SU-DHL-6 (cell line): ENCODE data around the gene CRCP.
"Not testable (repeated sequence)": the region's sequence is repeated elsewhere in the genome, so short reads cannot be mapped to it uniquely, and the experiment has no call there.

ENCODE experiments used
- H2AFZ ChIP-seq: fragments of 200-600 bp; sonication (generic); 2 replicates; pipeline ENCODE4 v1.6.1; 2014; ENCODE audit warnings: low read depth, mild to moderate bottlenecking, moderate library complexity, mixed read lengths, antibody characterized with exemption, low read length; ENCODE audit not compliant: severe bottlenecking
- H3F3A ChIP-seq: fragments of 200-600 bp; shearing (Covaris generic); 2 replicates; pipeline ENCODE4 v1.6.0; 2016; ENCODE audit warnings: antibody characterized with exemption, mild to moderate bottlenecking; ENCODE audit not compliant: insufficient read depth
- H3K27ac ChIP-seq: fragments of 200-600 bp; sonication (generic); 2 replicates; pipeline ENCODE4 v1.5.1; 2016; ENCODE audit warnings: low read depth, mild to moderate bottlenecking, low read length, moderate library complexity, mixed read lengths
- H3K27me3 ChIP-seq: fragments of 200-600 bp; sonication (generic), shearing (Covaris generic); 2 replicates; pipeline ENCODE4 v1.6.0; 2014; ENCODE audit warnings: mild to moderate bottlenecking, low read length
- H3K36me3 ChIP-seq: fragments of 200-600 bp; sonication (generic); 2 replicates; pipeline ENCODE4 v1.6.1; 2014; ENCODE audit warnings: mild to moderate bottlenecking, low read length, mixed read lengths
- H3K4me2 ChIP-seq: fragments of 300-600, 200-600 bp; shearing (Covaris generic), sonication (generic); 2 replicates; pipeline ENCODE4 v1.6.0; 2014; ENCODE audit warnings: low read length, low read depth, mild to moderate bottlenecking; ENCODE audit not compliant: poor library complexity, severe bottlenecking
- H3K4me3 ChIP-seq: fragments of 200-600 bp; sonication (generic); 2 replicates; pipeline ENCODE4 v1.5.1; 2014; ENCODE audit warnings: antibody characterized with exemption, low read length, mild to moderate bottlenecking, mixed read lengths; ENCODE audit not compliant: insufficient read depth, poor library complexity, severe bottlenecking
- H3K79me2 ChIP-seq: fragments of 200-600 bp; sonication (generic); 2 replicates; pipeline ENCODE4 v1.6.1; 2014; ENCODE audit warnings: mild to moderate bottlenecking, low read length, moderate library complexity; ENCODE audit not compliant: insufficient read depth
- H3K9ac ChIP-seq: fragments of 200-600 bp; sonication (generic); 2 replicates; pipeline ENCODE4 v1.7.0; 2014; ENCODE audit warnings: mild to moderate bottlenecking, low read length
- H3K9me2 ChIP-seq: fragments of 200-600 bp; sonication (generic); replicated peaks from 2 replicates; pipeline ENCODE4 v1.6.1; 2014; ENCODE audit warnings: low read length; ENCODE audit not compliant: insufficient read depth
- H3K9me3 ChIP-seq: fragments of 200-600 bp; sonication (generic); 2 replicates; pipeline ENCODE4 v1.6.1; 2014; ENCODE audit warnings: low read length, mixed read lengths; ENCODE audit not compliant: insufficient read depth
- H4K20me1 ChIP-seq: fragments of 200-600 bp; sonication (generic); 2 replicates; pipeline ENCODE4 v1.6.1; 2014; ENCODE audit warnings: low read depth, mild to moderate bottlenecking, antibody characterized with exemption, low read length, moderate library complexity, mixed read lengths
- EZH2phosphoT487 ChIP-seq: fragments of 200-600 bp; sonication (generic), shearing (Covaris generic); conservative IDR thresholded peaks from 2 replicates; pipeline ENCODE4 v1.6.1; 2018; ENCODE audit warnings: mild to moderate bottlenecking, antibody characterized with exemption, low read length, moderate library complexity, mixed read lengths
- TF ChIP-seq, protein P1 (sequence below): fragments of 200-600 bp; sonication (generic); IDR thresholded peaks from one replicate; pipeline ENCODE4 v1.5.1; 2017; ENCODE audit warnings: antibody characterized with exemption, mild to moderate bottlenecking, low read length, moderate library complexity; ENCODE audit not compliant: insufficient read depth, poor library complexity, severe bottlenecking

Gene CRCP

DNA sequence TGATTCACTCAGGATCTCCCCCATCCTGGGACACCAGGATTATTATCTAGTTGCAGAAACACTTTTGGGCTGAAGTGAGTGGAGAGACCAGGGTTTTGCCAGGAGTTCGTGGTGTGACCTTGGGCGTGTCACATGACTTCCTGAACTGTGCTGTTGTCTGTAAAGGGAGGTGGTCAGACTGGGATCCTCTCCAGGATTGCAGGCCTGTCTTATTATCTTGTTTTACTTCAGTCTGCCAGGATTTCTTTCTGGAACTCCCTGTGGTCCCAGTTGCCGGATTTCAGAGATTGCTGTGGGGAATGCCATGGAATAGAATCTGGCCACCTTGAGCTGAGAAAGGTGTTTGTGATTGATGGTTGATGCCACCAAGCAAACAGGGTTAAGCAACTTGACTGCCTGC, 35.8 kb downstream of the CRCP start:
- peaks cover 51% of the 10 kb centered on the region for H3K36me3 ChIP-seq
- no peak overlapping the region for H2AFZ ChIP-seq
- TF ChIP-seq EZH2phosphoT487 = no peak
- TF ChIP-seq, protein P1, sequence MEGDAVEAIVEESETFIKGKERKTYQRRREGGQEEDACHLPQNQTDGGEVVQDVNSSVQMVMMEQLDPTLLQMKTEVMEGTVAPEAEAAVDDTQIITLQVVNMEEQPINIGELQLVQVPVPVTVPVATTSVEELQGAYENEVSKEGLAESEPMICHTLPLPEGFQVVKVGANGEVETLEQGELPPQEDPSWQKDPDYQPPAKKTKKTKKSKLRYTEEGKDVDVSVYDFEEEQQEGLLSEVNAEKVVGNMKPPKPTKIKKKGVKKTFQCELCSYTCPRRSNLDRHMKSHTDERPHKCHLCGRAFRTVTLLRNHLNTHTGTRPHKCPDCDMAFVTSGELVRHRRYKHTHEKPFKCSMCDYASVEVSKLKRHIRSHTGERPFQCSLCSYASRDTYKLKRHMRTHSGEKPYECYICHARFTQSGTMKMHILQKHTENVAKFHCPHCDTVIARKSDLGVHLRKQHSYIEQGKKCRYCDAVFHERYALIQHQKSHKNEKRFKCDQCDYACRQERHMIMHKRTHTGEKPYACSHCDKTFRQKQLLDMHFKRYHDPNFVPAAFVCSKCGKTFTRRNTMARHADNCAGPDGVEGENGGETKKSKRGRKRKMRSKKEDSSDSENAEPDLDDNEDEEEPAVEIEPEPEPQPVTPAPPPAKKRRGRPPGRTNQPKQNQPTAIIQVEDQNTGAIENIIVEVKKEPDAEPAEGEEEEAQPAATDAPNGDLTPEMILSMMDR = no peak
- H3K4me2 ChIP-seq = no peak overlapping the region
- H3K4me3 ChIP-seq = no peak overlapping the region
- H3K9me3 ChIP-seq = no peaks in the 10 kb centered on the region
- H3F3A ChIP-seq = 0 out of 2 replicates have a peak, but pooled peaks cover 4% of the 10 kb centered on the region
- peaks cover 22% of the 10 kb centered on the region for H3K79me2 ChIP-seq
- H3K9ac ChIP-seq = no peak overlapping the region
- no peaks in the 10 kb centered on the region for H3K27me3 ChIP-seq
- H4K20me1 ChIP-seq = peaks cover 4% of the 10 kb centered on the region; the same call in 1 of the 2 replicates
- H3K27ac ChIP-seq = no peak overlapping the region
- H3K9me2 ChIP-seq = no peaks in the 10 kb centered on the region

DNA sequence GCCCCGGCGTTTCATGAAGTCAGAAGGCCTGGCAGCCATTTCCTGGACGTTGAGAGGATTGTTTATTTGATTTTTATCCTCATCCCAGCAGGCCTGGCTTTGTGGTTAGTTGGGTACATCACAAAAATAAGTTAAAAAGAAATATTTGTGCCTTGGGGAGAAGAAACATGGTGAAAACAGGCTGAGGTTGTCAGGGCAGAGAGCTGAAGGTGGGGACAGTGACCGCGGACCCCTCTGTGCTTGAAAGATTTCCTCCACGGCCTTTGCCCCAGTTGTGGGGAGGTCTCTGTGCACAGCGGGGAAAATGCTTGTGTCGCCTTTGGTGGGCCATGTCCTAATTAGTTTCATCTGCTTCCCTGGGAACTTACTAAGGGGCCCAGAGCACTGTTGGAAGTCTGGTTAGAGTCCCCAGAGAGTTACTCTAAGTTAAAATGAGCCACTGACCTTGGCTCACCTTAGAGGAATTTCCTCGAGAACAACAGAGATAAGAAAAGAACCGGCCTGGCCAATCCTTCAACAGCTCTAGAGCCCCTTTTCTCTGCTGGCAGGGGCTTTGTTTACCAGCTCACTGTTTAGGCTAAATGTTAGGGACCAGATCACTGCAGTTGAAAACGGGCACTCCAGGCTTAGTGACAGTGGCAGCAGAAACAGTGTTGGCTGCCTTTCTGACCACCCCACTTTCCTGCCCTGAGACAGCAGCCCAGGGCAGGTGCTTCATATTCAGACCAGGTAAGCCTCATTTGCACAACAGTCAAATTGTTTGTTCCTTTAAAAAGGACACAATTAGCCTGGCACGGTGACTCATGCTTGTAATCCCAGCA, 37.9 kb downstream of the CRCP start:
- no peak overlapping the region for H3K9ac ChIP-seq
- no peak overlapping the region for H2AFZ ChIP-seq
- H3K4me3 ChIP-seq = no peak overlapping the region
- no peak overlapping the region for H3K4me2 ChIP-seq
- peaks cover 40% of the 10 kb centered on the region for H3K36me3 ChIP-seq
- H3K9me3 ChIP-seq = no peaks in the 10 kb centered on the region
- H4K20me1 ChIP-seq = peaks cover 4% of the 10 kb centered on the region; the same call in 1 of the 2 replicates
- H3K9me2 ChIP-seq = no peaks in the 10 kb centered on the region
- no peaks in the 10 kb centered on the region for H3K27me3 ChIP-seq
- no peak overlapping the region for H3K27ac ChIP-seq
- H3K79me2 ChIP-seq = peaks cover 11% of the 10 kb centered on the region; the same call in 1 of the 2 replicates
- 0 out of 2 replicates have a peak, but pooled peaks cover 4% of the 10 kb centered on the region for H3F3A ChIP-seq
- TF ChIP-seq EZH2phosphoT487 = no peak
- TF ChIP-seq, protein P1 = no peak

DNA sequence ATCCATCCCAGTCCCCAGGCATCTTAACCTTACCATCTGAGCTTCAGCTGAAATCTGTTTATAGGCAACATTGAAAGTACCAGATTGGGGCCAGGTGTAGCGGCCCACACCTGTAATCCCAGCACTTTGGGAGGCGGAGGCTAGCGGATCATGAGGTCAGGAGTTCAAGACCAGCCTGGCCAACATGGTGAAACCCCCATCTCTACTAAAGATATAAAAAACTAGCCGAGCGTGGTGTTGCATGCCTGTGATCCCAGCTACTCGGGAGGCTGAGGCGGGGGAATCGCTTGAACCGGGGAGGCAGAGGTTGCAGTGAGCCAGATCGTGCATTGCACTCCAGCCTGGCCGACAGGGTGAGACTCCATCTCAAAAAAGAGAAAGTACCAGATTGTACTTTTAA, 39.0 kb downstream of the CRCP start:
- Histone ChIP-seq H3K27ac (no peak overlapping the region), H3K9me3 (no peaks in the 10 kb centered on the region), H3K4me2 (no peak overlapping the region), H3K36me3 (peaks cover 44% of the 10 kb centered on the region), H3K9me2 (no peaks in the 10 kb centered on the region), H4K20me1 (peaks cover 4% of the 10 kb centered on the region; the same call in 1 of the 2 replicates), H3K4me3 (no peak overlapping the region), H3K9ac (no peak overlapping the region), H3F3A (0 out of 2 replicates have a peak, but pooled peaks cover 4% of the 10 kb centered on the region), H2AFZ (no peak overlapping the region), H3K27me3 (no peaks in the 10 kb centered on the region), H3K79me2 (peaks cover 11% of the 10 kb centered on the region; the same call in 1 of the 2 replicates)
- TF ChIP-seq, protein P1 = no peak
- no peak for TF ChIP-seq EZH2phosphoT487

DNA sequence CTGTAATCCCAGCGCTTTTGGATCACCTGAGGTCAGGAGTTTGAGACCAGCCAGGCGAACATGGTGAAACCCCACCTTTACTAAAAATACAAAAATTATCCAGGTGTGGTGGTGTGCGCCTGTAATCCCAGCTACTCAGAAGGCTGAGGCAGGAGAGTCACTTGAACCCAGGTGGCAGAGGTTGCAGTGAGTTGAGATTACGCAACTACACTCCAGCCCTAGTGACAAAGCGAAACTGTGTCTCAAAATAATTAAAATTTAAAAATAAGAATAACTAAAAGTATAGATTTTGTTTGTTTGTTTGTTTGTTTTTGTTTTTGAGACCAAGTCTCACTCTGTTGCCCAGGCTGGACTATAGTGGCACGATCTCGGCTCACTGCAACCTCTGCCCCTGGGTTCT, 41.4 kb downstream of the CRCP start:
- not testable (repeated sequence) for H3K4me2 ChIP-seq, H3K27me3 ChIP-seq, H3K79me2 ChIP-seq, H2AFZ ChIP-seq, H3K9ac ChIP-seq, H3K27ac ChIP-seq, H4K20me1 ChIP-seq, H3K4me3 ChIP-seq, H3F3A ChIP-seq, H3K9me3 ChIP-seq, H3K9me2 ChIP-seq
- H3K36me3 ChIP-seq = peaks cover 37% of the 10 kb centered on the region
